Caco-2 (cell line): Measurements from ENCODE around the gene TACR1. TPM values are rescaled to one million over a fixed set of nuclear protein-coding genes. Genes with fewer than 3 reads are reported as not detected.
A peak's percentile ranks its signal among the peaks of the same experiment; 100 is the strongest.

ENCODE experiments used
- BruUV-seq: library from RNA; stranded (reverse); fragments of 400-500 nt; replicated peaks from 2 replicates; lab custom pipeline; 2021; lab: Mats Ljungman, UMichigan
- CTCF ChIA-PET: fragments of 300-600 bp; sonication (Branson Sonifier 250); formaldehyde crosslinking; loops from one replicate; lab custom pipeline; 2022; ENCODE audit warnings: antibody characterized with exemption; lab: Charles Lee
- POLR2A ChIA-PET: fragments of 300-600 bp; sonication (Branson Sonifier 250); formaldehyde crosslinking; loops from one replicate; lab custom pipeline; 2022; ENCODE audit warnings: antibody characterized with exemption; lab: Charles Lee
- DNase-seq, 2 experiments: peaks; one replicate each; pipeline versions ENCODE4 v3.0.0 to v3.0.0-alpha.2; 2020 to 2022
- H3K27me3 ChIP-seq: replicated peaks from 2 replicates; pipeline ENCODE4 v1.6.0; 2011; ENCODE audit warnings: low read length; ENCODE audit not compliant: control insufficient read depth, insufficient read depth
- H3K36me3 ChIP-seq: 2 replicates; pipeline ENCODE4 v1.5.1; 2011; ENCODE audit warnings: low read length; ENCODE audit not compliant: control insufficient read depth, insufficient read depth
- H3K4me1 ChIP-seq: fragments of 250-450 bp; sonication (Bioruptor Pico); 2 replicates; pipeline ENCODE4 v1.5.1; 2020; ENCODE audit warnings: mild to moderate bottlenecking
- H3K4me3 ChIP-seq: 2 replicates; pipeline ENCODE4 v1.5.1; 2011; ENCODE audit warnings: low read depth, mild to moderate bottlenecking, control low read depth, low read length
- H3K9me3 ChIP-seq: fragments of 250-450 bp; sonication (Bioruptor Pico); 2 replicates; pipeline ENCODE4 v1.5.1; 2020; ENCODE audit warnings: mild to moderate bottlenecking, moderate library complexity
- H3K27ac Mint-ChIP-seq: one replicate; pipeline ENCODE4 v1.8.0; 2022; ENCODE audit warnings: mixed read lengths; ENCODE audit not compliant: unreplicated experiment
- H3K27me3 Mint-ChIP-seq: one replicate; pipeline ENCODE4 v1.8.0; 2022; ENCODE audit warnings: mixed read lengths; ENCODE audit not compliant: insufficient read depth, unreplicated experiment
- H3K36me3 Mint-ChIP-seq: one replicate; pipeline ENCODE4 v1.8.0; 2022; ENCODE audit warnings: mild to moderate bottlenecking, mixed read lengths; ENCODE audit not compliant: insufficient read depth, unreplicated experiment
- H3K4me1 Mint-ChIP-seq: one replicate; pipeline ENCODE4 v1.8.0; 2022; ENCODE audit warnings: low read depth, mixed read lengths; ENCODE audit not compliant: unreplicated experiment
- H3K4me3 Mint-ChIP-seq: one replicate; pipeline ENCODE4 v1.8.0; 2022; ENCODE audit warnings: mild to moderate bottlenecking, moderate library complexity, mixed read lengths; ENCODE audit not compliant: unreplicated experiment
- H3K9me3 Mint-ChIP-seq: one replicate; pipeline ENCODE4 v1.8.0; 2022; ENCODE audit warnings: mixed read lengths; ENCODE audit not compliant: unreplicated experiment
- intact Hi-C: fragments of 100-400 bp; cut with micrococcal nuclease; formaldehyde crosslinking; loops from one replicate; pipeline ENCODE4 v1.10.0; 2022; ENCODE audit not compliant: unreplicated experiment
- total RNA-seq: library from RNA; stranded (reverse); gene quantifications from 2 replicates; pipeline ENCODE4 v1.2.3, GENCODE V29; 2022
- TF ChIP-seq, protein P1 (sequence below), 2 experiments: fragments of 200-600 bp in 1 of 2; IDR thresholded peaks; 1 replicate in 1 of 2; 2 replicates in 1 of 2; pipeline versions ENCODE4 v1.5.1 to v1.8.0; 2011 to 2022; ENCODE audit warnings: antibody characterized with exemption in 1 of 2, control low read depth in 1 of 2, inconsistent platforms in 1 of 2, low read depth in 1 of 2, low read length in 1 of 2, mild to moderate bottlenecking in 1 of 2, moderate library complexity in 1 of 2; ENCODE audit not compliant: insufficient read depth in 1 of 2, severe bottlenecking in 1 of 2, unreplicated experiment in 1 of 2

The TACR1 gene
- total RNA-seq, 1 experiment from 2014 or later = 0.07 TPM

DNA sequence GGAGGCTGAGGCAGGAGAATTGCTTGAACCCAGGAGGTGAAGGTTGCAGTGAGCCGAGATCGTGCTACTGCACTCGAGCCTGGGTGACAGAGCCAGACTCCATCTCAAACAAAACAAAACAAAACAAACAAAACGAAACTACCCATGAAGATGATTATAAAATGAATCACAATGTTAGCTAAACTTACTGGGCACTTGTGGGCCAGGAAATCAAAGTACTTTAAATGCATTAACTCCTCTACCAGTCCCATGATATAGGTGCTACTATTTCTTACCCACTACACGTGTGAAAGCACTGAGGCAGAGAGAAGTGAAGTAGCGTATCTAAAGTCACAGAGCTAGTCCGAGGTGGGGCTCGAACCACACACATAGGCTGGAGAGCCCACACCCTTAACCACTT lies 187.2 kb downstream of the TACR1 start:
- H3K36me3 ChIP-seq = no peaks in the 10 kb centered on the region
- H3K9me3 Mint-ChIP-seq = no peaks in the 10 kb centered on the region
- POLR2A ChIA-PET = no interaction called here
- TF ChIP-seq, protein P1, sequence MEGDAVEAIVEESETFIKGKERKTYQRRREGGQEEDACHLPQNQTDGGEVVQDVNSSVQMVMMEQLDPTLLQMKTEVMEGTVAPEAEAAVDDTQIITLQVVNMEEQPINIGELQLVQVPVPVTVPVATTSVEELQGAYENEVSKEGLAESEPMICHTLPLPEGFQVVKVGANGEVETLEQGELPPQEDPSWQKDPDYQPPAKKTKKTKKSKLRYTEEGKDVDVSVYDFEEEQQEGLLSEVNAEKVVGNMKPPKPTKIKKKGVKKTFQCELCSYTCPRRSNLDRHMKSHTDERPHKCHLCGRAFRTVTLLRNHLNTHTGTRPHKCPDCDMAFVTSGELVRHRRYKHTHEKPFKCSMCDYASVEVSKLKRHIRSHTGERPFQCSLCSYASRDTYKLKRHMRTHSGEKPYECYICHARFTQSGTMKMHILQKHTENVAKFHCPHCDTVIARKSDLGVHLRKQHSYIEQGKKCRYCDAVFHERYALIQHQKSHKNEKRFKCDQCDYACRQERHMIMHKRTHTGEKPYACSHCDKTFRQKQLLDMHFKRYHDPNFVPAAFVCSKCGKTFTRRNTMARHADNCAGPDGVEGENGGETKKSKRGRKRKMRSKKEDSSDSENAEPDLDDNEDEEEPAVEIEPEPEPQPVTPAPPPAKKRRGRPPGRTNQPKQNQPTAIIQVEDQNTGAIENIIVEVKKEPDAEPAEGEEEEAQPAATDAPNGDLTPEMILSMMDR (IDR thresholded peaks at IDR 0.05; ENCODE audit: insufficient read depth in 1 of 2, low read depth in 1 of 2, low read length in 1 of 2, severe bottlenecking in 1 of 2, unreplicated experiment in 1 of 2) = no peak
- H3K4me1 ChIP-seq = peaks cover 7% of the 10 kb centered on the region
- no peak overlapping the region for H3K27ac Mint-ChIP-seq
- no peaks in the 10 kb centered on the region for H3K9me3 ChIP-seq
- no peak overlapping the region for H3K4me3 ChIP-seq
- no TSS peak for BruUV-seq
- H3K27me3 Mint-ChIP-seq = no peaks in the 10 kb centered on the region
- no peaks in the 10 kb centered on the region for H3K36me3 Mint-ChIP-seq
- CTCF ChIA-PET = interaction anchor here (0.7 kb wide), 1 partner anchor 44 kb away, joined by 4 read pairs; no protein-coding TSS in a partner anchor
- H3K4me1 Mint-ChIP-seq = peaks cover 8% of the 10 kb centered on the region
- no peak overlapping the region for H3K4me3 Mint-ChIP-seq
- intact Hi-C loops = no loop called here
- DNase-seq = no peak
- H3K27me3 ChIP-seq = no peaks in the 10 kb centered on the region

DNA sequence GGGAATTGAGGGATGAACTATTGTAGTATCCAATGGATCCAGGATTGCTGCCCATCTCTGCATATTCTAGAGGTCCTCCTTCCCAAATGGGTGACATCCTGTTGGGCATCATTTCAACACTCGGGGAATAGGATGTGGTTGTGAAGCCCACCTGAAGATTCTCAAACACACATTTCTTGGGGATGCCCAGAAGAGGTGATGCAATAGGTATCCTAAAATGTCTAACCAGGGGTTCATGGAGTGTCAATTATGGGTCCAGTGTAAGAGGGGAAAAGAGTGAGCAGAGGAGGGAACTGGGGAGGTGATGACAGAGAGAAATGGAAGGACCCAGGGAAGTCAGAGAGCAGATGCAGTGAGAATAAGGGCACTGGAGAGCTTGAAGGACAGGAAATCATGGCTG lies 188.7 kb downstream of the TACR1 start:
- POLR2A ChIA-PET = no interaction called here
- no peaks in the 10 kb centered on the region for H3K36me3 Mint-ChIP-seq
- Histone ChIP-seq H3K4me3 (no peak overlapping the region), H3K36me3 (peaks cover 1% of the 10 kb centered on the region; the same call in 1 of the 2 replicates), H3K9me3 (no peaks in the 10 kb centered on the region), H3K4me1 (peaks cover 7% of the 10 kb centered on the region), H3K27me3 (no peaks in the 10 kb centered on the region)
- DNase-seq = no peak
- H3K9me3 Mint-ChIP-seq = no peaks in the 10 kb centered on the region
- no peaks in the 10 kb centered on the region for H3K27me3 Mint-ChIP-seq
- TF ChIP-seq, protein P1 (IDR thresholded peaks at IDR 0.05; ENCODE audit: insufficient read depth in 1 of 2, low read depth in 1 of 2, low read length in 1 of 2, severe bottlenecking in 1 of 2, unreplicated experiment in 1 of 2) = no peak
- peaks cover 8% of the 10 kb centered on the region for H3K4me1 Mint-ChIP-seq
- no peak overlapping the region for H3K27ac Mint-ChIP-seq
- intact Hi-C loops = no loop called here
- CTCF ChIA-PET = no interaction called here
- H3K4me3 Mint-ChIP-seq = no peak overlapping the region
- BruUV-seq = no TSS peak

DNA sequence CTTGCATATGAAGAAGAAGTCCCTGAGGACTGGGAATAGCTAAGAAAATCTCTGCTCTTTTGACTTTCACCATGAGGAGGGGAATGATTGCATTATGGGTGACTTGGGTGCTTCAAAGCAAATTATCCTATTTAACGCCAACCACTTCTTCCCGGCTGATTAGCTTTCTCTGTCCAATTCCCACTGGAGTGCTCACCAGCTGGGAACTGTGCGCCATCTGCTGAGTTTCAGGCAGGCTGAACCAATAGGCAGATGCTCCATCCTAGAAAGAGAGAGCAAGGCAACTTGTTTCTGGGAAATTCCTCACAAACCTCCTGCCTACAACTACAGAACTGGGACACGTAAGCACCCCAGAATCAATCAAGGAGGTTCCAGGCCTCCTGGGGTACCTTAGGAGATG lies 191.5 kb downstream of the TACR1 start:
- H3K4me1 Mint-ChIP-seq = peaks cover 8% of the 10 kb centered on the region
- no TSS peak for BruUV-seq

More for the DNA sequence above, 191.5 kb downstream of the TACR1 start:
- DNase-seq = peak in 1 of 2 experiments; percentile 16
- peaks cover 1% of the 10 kb centered on the region; the same call in 1 of the 2 replicates for H3K36me3 ChIP-seq
- H3K27me3 ChIP-seq = no peaks in the 10 kb centered on the region
- Mint-ChIP-seq H3K27ac (no peak overlapping the region), H3K9me3 (no peaks in the 10 kb centered on the region), H3K27me3 (no peaks in the 10 kb centered on the region), H3K36me3 (no peaks in the 10 kb centered on the region), H3K4me3 (no peak overlapping the region)
- no peak overlapping the region for H3K4me3 ChIP-seq
- H3K9me3 ChIP-seq = no peaks in the 10 kb centered on the region
- ChIA-PET CTCF (no interaction called here), POLR2A (no interaction called here)
- H3K4me1 ChIP-seq = peaks cover 16% of the 10 kb centered on the region
- intact Hi-C loops = loop anchor here (5.0 kb wide), 1 partner anchor 91 kb away; no protein-coding TSS in a partner anchor
- TF ChIP-seq, protein P1 (IDR thresholded peaks at IDR 0.05; ENCODE audit: insufficient read depth in 1 of 2, low read depth in 1 of 2, low read length in 1 of 2, severe bottlenecking in 1 of 2, unreplicated experiment in 1 of 2) = no peak
